H1 (cell line): ENCODE results near the gene MPP4. TPM values are rescaled to one million over a fixed set of nuclear protein-coding genes. Genes with fewer than 3 reads are reported as not detected.

Source experiments
- KDM1A ChIP-seq: fragments of 200-600, 300-600 bp; sonication (generic); IDR thresholded peaks from 2 replicates; pipeline ENCODE4 v1.7.1; 2016; ENCODE audit warnings: mild to moderate bottlenecking, low read length, borderline replicate concordance
- POLR2A ChIP-seq, 2 experiments: IDR thresholded peaks; 1 replicate in 1 of 2; 2 replicates in 1 of 2; pipeline ENCODE4 v1.6.1; 2011; ENCODE audit warnings: low read depth in 2 of 2, low read length in 2 of 2, mild to moderate bottlenecking in 2 of 2; ENCODE audit errors: control extremely low read depth in 1 of 2
- polyA plus RNA-seq, 7 experiments: library from polyadenylated mRNA; depleted of rRNA in 3 of 7; stranded (reverse) in 5 of 7; unstranded in 2 of 7; fragments of >200 nt in 5 of 7; fragments of 200-250 nt in 2 of 7; gene quantifications; 1 replicate in 5 of 7; 2 replicates in 1 of 7; 4 replicates in 1 of 7; pipeline versions ENCODE4 v1.2.1 to v1.2.3, GENCODE V29; 2011 to 2013; ENCODE audit warnings: missing spikeins in 2 of 7, mixed read lengths in 2 of 7
- total RNA-seq: library from RNA; stranded (reverse); fragmentation: NEBNext Ultra II Directional; extraction: Animal tissue kit (Norgen Biotek cat#: 25700); gene quantifications from 2 replicates; pipeline ENCODE4 v1.2.1, GENCODE V29; 2021
- TF ChIP-seq, protein P1 (sequence below): IDR thresholded peaks from 2 replicates; pipeline ENCODE4 v1.6.1; 2012; ENCODE audit warnings: inconsistent platforms

MPP4 gene
- total and polyA plus RNA-seq, 2 of the 8 experiments (the other 6 are each of a cell fraction or from before 2014, with no cell fraction given): not detected

DNA sequence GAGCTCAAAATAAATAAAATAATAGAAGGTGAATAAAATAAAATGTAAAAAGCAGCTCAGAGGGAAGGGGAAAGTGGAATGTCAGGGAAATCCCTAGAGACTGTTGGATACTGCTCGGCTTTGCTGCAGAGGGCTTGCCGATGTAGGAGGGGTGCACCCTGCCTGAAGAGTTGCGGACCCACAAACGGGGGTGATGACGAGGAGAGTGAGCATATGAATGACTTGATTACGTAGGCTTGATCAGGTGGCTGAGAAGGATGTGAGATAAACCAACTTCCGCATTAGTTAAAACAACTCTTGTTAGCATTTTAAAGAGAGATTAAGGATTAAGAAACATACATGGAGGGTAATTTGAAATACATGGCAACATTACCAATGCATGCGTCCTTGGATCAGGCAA lies 34.1 kb downstream of the MPP4 start (continued):
- TF ChIP-seq, protein P1, sequence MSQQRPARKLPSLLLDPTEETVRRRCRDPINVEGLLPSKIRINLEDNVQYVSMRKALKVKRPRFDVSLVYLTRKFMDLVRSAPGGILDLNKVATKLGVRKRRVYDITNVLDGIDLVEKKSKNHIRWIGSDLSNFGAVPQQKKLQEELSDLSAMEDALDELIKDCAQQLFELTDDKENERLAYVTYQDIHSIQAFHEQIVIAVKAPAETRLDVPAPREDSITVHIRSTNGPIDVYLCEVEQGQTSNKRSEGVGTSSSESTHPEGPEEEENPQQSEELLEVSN: no peak
- TF ChIP-seq KDM1A (no peak), POLR2A (IDR thresholded peaks at IDR 0.05; ENCODE audit: control extremely low read depth in 1 of 2, low read depth in 2 of 2, low read length in 2 of 2) (no peak)
